ENCODE measurements around the gene PPP1R37. TPM values are rescaled to one million over a fixed set of nuclear protein-coding genes. Genes with fewer than 3 reads are reported as not detected.

The PPP1R37 gene
- total RNA-seq, 2 experiments from 2014 or later, result 12.7 to 13.1 TPM

DNA sequence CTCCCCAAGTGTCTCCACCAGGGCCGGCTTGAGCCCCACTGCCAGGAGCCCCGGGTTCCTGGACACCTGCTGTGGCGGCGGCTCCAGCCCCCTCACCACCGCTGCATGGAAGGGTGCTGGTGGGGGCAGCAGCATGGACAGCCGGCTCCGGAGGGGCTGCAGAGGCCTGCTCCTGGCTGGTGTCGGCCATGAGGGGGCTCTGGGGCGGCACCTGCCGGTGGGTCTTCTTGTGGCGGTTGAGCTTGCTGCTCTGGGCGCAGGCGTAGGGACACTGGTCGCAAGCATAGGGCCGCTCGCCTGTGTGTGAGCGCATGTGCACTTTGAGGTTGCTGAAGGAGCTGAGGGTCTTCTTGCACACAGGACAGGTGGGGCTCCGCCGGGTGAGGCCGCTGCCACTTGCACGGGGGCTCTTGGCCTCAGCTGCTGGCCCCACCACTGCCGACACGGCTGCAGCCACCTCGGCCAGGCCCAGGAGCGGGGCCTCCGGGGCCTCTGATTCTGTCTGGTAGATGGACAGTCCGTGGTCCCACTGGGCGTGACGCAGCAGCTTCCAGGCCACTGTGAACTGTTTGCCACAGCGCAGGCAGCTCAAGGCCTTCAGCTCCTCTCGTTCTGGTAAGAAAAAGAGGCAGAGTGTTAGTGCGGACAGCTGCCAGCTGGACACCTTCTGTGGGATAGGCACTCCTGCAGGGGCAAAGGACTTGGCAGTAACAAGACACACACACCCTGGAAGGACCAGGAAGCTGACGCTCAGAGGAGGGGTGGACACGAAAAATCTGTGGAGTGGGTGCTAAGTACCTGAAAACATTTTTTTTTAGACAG is 20.8 kb upstream of the PPP1R37 start:
- intact Hi-C loops (cut with micrococcal nuclease), result no loop called here
- H3K9me3 Mint-ChIP-seq, result no peaks in the 10 kb centered on the region
- peaks cover 12% of the 10 kb centered on the region for H3K4me1 Mint-ChIP-seq (ENCODE audit: low read depth)
- no peaks in the 10 kb centered on the region for H3K27me3 Mint-ChIP-seq
- H3K27ac Mint-ChIP-seq, result no peak overlapping the region
- POLR2A ChIA-PET, result no interaction called here
- H3K36me3 Mint-ChIP-seq, result peaks cover 16% of the 10 kb centered on the region
- DNase-seq, result no peak
- H3K4me3 Mint-ChIP-seq, result no peak overlapping the region
- CTCF ChIA-PET, result interaction anchor here (1.9 kb wide), 1 partner anchor 13 kb away, joined by 9 read pairs; no protein-coding TSS in a partner anchor

DNA sequence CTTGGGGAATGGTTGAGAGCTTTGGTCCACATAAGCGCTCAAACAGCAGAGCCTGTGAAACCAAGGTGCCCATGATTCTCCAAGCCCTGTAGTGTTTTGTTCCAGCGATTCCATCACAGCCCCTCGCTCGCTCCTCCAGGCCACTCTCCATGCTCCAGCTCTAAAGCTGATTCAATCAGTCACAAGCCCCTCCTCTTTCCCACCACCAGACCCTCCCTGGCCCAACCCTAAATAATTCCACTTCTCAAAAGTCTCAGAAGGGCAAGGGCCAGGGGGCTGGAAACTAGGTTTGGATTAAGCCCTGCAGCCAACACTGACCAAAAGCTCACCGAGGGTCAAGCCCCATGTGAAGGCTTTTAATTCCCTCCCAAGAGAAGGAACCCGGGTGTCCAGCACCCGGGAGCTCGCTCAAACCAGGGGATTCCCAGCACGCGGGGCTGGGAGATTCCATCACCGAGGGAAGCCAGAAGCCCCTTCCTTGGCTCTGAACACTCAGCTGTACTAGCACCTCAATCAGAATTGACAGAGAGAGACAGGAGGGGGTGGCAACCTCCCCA is 18.2 kb upstream of the PPP1R37 start:
- intact Hi-C loops (cut with micrococcal nuclease), result loop anchor here (5.0 kb wide), 1 partner anchor 102 kb away; the partner anchor contains the start of genes BLOC1S3 and TRAPPC6A
- CTCF ChIA-PET, result interaction anchor here (1.2 to 1.7 kb wide), 2 partner anchors 15 to 52 kb away, joined by 3 to 9 read pairs; no protein-coding TSS in a partner anchor
- H3K4me1 Mint-ChIP-seq (ENCODE audit: low read depth), result peaks cover 26% of the 10 kb centered on the region
- peak overlapping the region; percentile 56 for H3K27ac Mint-ChIP-seq
- H3K36me3 Mint-ChIP-seq, result peaks cover 15% of the 10 kb centered on the region
- H3K9me3 Mint-ChIP-seq, result no peaks in the 10 kb centered on the region
- peak overlapping the region; percentile 38 for H3K4me3 Mint-ChIP-seq
- no peak for DNase-seq
- POLR2A ChIA-PET, result no interaction called here
- H3K27me3 Mint-ChIP-seq, result no peaks in the 10 kb centered on the region

DNA sequence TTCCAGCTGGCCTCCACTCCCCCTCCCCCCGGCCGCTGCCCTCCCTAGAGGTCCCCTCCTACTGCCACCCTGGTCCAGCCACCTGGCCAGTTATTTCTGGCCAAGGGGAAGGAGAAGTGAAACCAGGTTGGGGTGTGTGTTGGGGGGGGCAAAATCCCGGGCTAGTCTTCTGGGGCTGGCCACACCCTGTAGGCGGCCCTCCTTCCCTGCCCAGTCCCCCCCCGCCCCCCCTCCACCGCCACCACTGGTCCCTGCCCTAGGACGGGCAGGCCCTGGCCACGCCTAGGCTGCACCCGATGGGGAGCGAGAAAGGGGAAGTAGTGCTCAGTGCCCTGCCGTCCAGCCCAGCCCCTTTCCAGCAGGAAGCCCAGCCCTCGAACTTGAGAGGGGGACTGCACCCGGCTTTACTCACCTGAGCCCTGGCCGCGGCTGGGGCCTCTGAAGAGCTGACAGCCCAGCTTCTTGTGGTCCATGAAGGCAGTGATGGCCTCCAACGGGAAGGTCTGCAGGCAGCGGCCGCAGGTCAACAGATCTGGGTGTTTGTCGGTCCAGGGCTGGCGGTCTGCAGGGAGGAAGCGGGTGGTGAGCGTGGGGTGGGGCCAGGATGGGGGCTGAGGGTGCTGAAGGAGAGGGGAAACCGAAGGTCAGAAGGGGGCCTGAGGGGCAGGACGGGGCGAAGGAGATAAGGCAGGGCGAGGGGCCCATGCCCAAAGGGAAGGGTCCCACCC is 17.5 kb upstream of the PPP1R37 start:
- peak; percentile 67 for DNase-seq
- no peaks in the 10 kb centered on the region for H3K27me3 Mint-ChIP-seq
- intact Hi-C loops (cut with micrococcal nuclease), result loop anchor here (1.0 to 5.0 kb wide), 2 partner anchors 58 to 102 kb away; partner anchors contain the start of genes BLOC1S3 and TRAPPC6A
- H3K9me3 Mint-ChIP-seq, result no peaks in the 10 kb centered on the region
- CTCF ChIA-PET, result interaction anchor here (1.2 to 1.7 kb wide), 2 partner anchors 16 to 51 kb away, joined by 3 to 9 read pairs; no protein-coding TSS in a partner anchor
- peaks cover 10% of the 10 kb centered on the region for H3K36me3 Mint-ChIP-seq
- H3K4me1 Mint-ChIP-seq (ENCODE audit: low read depth), result peaks cover 29% of the 10 kb centered on the region
- peak overlapping the region; percentile 51 for H3K27ac Mint-ChIP-seq
- H3K4me3 Mint-ChIP-seq, result peak overlapping the region; percentile 78
- POLR2A ChIA-PET, result interaction anchor here (2.6 kb wide), 1 partner anchor 17 kb away, joined by 9 read pairs; the partner anchor contains the start of gene PPP1R37

DNA sequence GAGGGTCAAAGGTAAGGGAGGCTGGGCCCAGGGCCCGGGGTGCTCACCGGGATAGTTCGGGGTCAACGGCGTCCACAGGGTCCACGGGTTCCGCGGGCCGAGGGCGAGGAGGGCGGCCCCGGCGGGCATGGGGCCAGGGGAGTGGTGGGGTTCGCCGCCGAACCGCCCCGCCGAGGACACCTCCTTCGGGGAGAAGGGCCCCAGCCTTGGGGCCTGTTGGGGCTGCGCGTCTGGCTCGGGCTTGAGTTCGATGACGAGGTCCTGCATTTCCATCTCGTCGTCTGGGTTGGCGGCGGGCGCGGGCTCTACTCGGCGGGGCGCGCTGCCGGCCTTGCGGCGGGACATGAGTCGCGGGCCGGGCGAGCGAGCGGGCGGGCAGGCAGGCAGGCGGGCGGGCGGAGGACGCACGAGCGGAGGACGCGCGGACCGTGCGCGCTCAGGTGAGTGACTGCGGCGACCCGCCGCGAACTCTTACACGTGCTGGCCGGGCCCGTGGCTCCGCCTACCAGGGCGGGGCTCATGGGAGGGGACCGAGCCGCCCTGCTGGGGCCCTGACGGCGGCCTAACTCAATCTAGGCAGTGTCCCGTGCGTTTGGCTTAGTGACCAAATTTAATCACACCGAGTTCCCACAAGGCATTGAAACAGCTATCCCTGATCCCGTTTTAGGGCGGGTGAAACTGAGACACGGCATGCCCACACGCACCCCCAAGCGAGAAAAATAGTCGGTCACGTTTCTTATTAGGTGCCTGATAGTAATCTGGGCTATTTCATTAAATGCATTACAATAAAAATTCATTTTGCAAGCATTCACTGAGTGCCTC is 16.7 kb upstream of the PPP1R37 start, which contains the start of gene ZNF296:
Gene ZNF296 (minus strand): TSS at position 450 of the 822 bp plus-strand sequence. CDS start 105 bp downstream, at position 345.
- peak within 1 kb of the TSS; percentile 78 for H3K4me3 Mint-ChIP-seq
- intact Hi-C loops (cut with micrococcal nuclease), result loop anchor here (1.0 to 5.0 kb wide), 2 partner anchors 59 to 101 kb away; partner anchors contain the start of genes BLOC1S3 and TRAPPC6A
- CTCF ChIA-PET, result interaction anchor here (1.7 kb wide), 1 partner anchor 16 kb away, joined by 9 read pairs; no protein-coding TSS in a partner anchor
- peak; percentile 88 for DNase-seq
- peaks cover 7% of the 10 kb centered on the region for H3K36me3 Mint-ChIP-seq
- POLR2A ChIA-PET, result interaction anchor here (2.6 kb wide), 1 partner anchor 16 kb away, joined by 9 read pairs; the partner anchor contains the start of gene PPP1R37
- no peaks in the 10 kb centered on the region for H3K27me3 Mint-ChIP-seq
- H3K9me3 Mint-ChIP-seq, result no peaks in the 10 kb centered on the region
- H3K4me1 Mint-ChIP-seq (ENCODE audit: low read depth), result peaks cover 33% of the 10 kb centered on the region
- H3K27ac Mint-ChIP-seq, result peak within 1 kb of the TSS; percentile 64

DNA sequence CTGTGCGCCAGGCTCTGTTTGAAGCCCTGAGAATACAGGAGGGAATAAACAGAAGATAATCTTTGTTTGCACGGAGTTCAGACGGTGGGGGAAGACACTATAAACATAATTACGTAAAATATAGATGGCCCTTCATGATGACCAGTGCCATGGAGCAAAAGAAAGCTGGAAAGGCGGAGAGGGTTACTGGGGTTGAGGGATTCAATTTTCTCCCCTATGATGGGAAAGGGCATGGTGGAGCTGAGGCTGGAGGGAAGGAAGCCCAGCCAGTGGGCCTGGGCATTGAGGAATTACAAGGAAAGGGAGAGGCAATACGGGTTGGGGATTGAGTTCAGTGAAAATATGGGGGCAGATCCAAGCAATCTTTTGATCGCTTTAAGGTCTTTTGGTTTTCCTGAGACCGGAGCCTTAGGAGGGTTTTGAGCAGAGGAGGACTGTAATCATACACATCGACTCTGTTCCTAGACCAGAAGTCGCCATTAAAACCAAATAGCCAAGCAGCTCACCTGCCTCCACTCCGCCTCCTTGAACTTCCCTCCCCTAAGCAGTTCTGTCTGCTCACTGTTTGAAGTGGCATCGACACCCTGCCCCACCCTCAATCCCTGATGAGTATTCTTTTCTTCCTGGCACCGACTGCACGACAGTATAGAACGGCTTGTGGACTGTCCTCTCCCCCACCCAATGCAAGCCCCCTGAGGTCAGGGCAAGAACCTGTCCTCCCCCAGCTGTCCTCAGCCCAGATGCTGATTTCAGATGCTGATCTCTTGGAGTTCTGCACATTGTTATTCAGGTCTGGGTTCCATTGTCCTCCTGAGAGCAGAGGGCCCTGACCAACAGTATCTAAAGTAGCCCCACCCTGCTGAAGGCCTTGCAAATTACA is 15.9 kb upstream of the PPP1R37 start:
- POLR2A ChIA-PET, result interaction anchor here (2.6 kb wide), 1 partner anchor 15 kb away, joined by 9 read pairs; the partner anchor contains the start of gene PPP1R37

DNA sequence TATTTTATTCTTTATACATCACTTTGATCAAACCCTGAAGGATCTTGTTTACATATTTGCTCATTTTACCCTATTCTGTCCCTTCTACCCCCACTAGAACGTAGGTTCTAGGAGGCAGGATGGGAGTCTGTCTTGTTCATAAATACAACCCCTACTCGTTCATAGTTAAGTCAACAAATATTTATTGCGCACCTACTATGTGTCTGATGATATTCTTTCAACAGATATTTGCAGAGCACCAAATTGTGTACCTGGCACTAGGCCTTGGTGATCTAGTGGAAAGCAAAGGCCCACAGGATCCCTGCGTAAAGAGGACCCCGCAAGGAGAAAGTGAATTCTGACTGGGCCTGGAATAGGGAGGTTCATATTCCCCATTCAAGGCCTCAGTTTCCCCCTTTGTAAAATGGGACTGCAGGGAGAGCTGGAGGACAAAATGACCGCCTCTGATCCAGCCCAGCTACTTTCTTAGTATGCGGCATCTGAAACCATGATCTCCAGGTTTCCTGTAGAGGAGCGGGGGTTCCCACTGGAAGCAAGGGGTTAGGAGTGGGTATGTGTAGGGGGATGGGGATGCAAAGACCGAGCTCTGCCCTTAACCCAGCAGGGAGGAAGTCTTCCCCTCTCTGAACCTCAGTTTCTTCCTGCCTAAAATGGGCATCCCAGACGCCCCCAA is 14.5 kb upstream of the PPP1R37 start:
- peak overlapping the region; percentile 76 for H3K27ac Mint-ChIP-seq
- no peak for DNase-seq
- intact Hi-C loops (cut with micrococcal nuclease), result loop anchor here (1.0 to 5.0 kb wide), 3 partner anchors 13 to 170 kb away; partner anchors contain the start of genes BLOC1S3 and TRAPPC6A
- CTCF ChIA-PET, result interaction anchor here (0.7 to 1.3 kb wide), 5 partner anchors 9 to 40 kb away, joined by 3 to 5 read pairs (median 3); partner anchors contain the start of gene CLASRP
- H3K27me3 Mint-ChIP-seq, result no peaks in the 10 kb centered on the region
- peak overlapping the region; percentile 96 for H3K4me3 Mint-ChIP-seq
- H3K9me3 Mint-ChIP-seq, result no peaks in the 10 kb centered on the region
- H3K36me3 Mint-ChIP-seq, result peaks cover 14% of the 10 kb centered on the region
- POLR2A ChIA-PET, result interaction anchor here (0.6 to 2.5 kb wide), 7 partner anchors 9 to 99 kb away, joined by 3 to 22 read pairs (median 3); partner anchors contain the start of genes PPP1R37 and TRAPPC6A
- peaks cover 42% of the 10 kb centered on the region for H3K4me1 Mint-ChIP-seq (ENCODE audit: low read depth)

More for the DNA sequence above, 15.9 kb upstream of the PPP1R37 start:
- peak overlapping the region; percentile 78 for H3K4me3 Mint-ChIP-seq
- no peak for DNase-seq
- CTCF ChIA-PET, result no interaction called here
- H3K36me3 Mint-ChIP-seq, result peaks cover 11% of the 10 kb centered on the region
- H3K4me1 Mint-ChIP-seq (ENCODE audit: low read depth), result peaks cover 39% of the 10 kb centered on the region
- H3K27me3 Mint-ChIP-seq, result no peaks in the 10 kb centered on the region
- no peaks in the 10 kb centered on the region for H3K9me3 Mint-ChIP-seq
- intact Hi-C loops (cut with micrococcal nuclease), result loop anchor here (1.0 to 5.0 kb wide), 2 partner anchors 60 to 100 kb away; partner anchors contain the start of genes BLOC1S3 and TRAPPC6A
- peak overlapping the region; percentile 64 for H3K27ac Mint-ChIP-seq

DNA sequence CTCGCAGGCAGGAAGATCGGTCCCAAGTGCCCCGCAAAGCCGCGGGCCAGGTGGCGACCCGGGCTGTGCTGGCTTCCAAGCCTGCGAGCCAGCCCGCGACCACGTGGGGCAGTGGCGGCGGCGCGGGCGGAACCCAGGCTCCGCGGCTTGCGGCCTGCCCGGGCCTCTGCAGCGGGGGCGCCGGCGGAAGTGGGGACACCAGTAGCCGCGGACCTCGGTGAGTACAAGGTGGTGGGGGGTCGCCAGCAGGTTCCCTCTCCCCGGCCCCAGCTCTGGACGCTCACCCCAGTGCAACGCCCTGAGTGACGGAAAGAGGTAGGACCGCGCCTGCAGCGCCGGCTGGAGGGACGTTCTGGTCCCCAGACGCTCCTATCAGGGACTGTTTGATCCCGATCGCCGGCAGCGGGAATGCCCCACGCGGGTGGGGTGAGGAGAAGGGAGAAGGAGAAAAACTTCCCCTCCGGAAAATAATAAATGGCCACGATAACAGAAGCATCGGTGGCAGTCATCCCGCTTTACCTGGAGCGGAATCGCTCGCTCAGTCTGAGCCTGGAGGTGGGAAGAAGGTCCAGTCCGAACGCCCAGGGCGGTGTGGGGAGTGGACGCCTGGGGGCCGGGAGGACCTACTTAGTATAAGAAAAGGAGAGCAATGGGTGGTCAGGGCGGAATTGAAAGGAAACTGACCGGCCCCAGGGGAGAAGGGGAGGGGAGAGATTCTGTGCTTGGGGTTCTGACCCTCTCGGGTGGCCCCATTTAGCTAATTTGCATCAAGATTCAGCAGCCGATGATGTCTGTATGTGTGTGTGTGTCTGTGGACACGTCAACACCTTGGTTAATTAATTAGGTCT is 13.7 kb upstream of the PPP1R37 start, which contains the start of gene GEMIN7:
Gene GEMIN7 (plus strand): TSS at position 198 of the 848 bp plus-strand sequence. CDS start 10,855 bp downstream, outside the sequence.
- POLR2A ChIA-PET, result interaction anchor here (0.8 to 2.5 kb wide), 8 partner anchors 8 to 98 kb away, joined by 3 to 22 read pairs (median 4); partner anchors contain the start of genes CLASRP, PPP1R37 and TRAPPC6A
- H3K4me1 Mint-ChIP-seq (ENCODE audit: low read depth), result peaks cover 42% of the 10 kb centered on the region
- intact Hi-C loops (cut with micrococcal nuclease), result loop anchor here (1.0 to 5.0 kb wide), 3 partner anchors 12 to 169 kb away; partner anchors contain the start of genes BLOC1S3 and TRAPPC6A
- H3K4me3 Mint-ChIP-seq, result peak within 1 kb of the TSS; percentile 96
- H3K9me3 Mint-ChIP-seq, result no peaks in the 10 kb centered on the region
- CTCF ChIA-PET, result interaction anchor here (0.7 to 1.3 kb wide), 7 partner anchors 8 to 91 kb away, joined by 3 to 6 read pairs (median 3); partner anchors contain the start of gene CLASRP
- H3K27ac Mint-ChIP-seq, result peak within 1 kb of the TSS; percentile 76
- H3K36me3 Mint-ChIP-seq, result peaks cover 14% of the 10 kb centered on the region
- no peaks in the 10 kb centered on the region for H3K27me3 Mint-ChIP-seq
- peak; percentile 88 for DNase-seq

DNA sequence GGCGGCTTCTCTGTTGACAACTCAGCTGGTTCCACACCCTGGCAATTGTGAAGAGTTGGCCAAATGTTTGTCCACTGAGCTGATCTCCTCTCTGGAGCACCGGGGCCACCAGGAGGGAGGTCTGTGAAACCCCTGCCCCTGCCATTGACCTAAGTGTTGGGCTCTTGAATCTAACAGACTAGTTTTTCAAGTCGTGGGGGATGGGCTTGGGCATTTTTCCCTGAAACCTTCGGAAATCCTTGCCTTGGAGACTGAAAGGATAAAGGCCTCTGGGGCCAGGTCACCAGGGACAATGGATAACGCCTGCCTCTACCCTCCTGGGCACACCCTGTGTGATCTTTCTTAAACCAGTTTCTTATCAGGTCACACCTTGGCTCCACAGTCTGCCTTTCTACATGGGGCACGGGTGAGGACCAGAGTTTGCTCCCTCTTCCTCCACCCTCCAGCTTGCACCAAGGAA is 13.0 kb upstream of the PPP1R37 start:
- Mint-ChIP-seq H3K9me3 (no peaks in the 10 kb centered on the region), H3K36me3 (peaks cover 14% of the 10 kb centered on the region), H3K4me1 (ENCODE audit: low read depth) (peaks cover 38% of the 10 kb centered on the region), H3K27ac (peak overlapping the region; percentile 76), H3K27me3 (no peaks in the 10 kb centered on the region), H3K4me3 (peak overlapping the region; percentile 96)
- no peak for DNase-seq
- intact Hi-C loops (cut with micrococcal nuclease), result loop anchor here (1.0 to 5.0 kb wide), 4 partner anchors 11 to 168 kb away; partner anchors contain the start of genes BLOC1S3 and TRAPPC6A
- ChIA-PET CTCF (interaction anchor here (1.0 to 1.3 kb wide), 2 partner anchors 20 to 91 kb away, joined by 4 to 6 read pairs; no protein-coding TSS in a partner anchor), POLR2A (interaction anchor here (0.8 to 2.5 kb wide), 4 partner anchors 12 to 98 kb away, joined by 3 to 22 read pairs (median 4); partner anchors contain the start of genes CLASRP, PPP1R37 and TRAPPC6A)
